GM21576 (cell line): ENCODE data around the gene CHRNG.
"Not testable (repeated sequence)": the region's sequence is repeated elsewhere in the genome, so short reads cannot be mapped to it uniquely, and the experiment has no call there.

Experiments
- ATAC-seq: cut with Tn5 transposase; IDR thresholded peaks from one replicate; pipeline ENCODE4 v1.9.1; 2021; ENCODE audit warnings: mild to moderate bottlenecking, moderate library complexity; ENCODE audit not compliant: unreplicated experiment

Gene CHRNG

GRCh38 chr2:232526372-232526941 lies 13.0 kb upstream of the CHRNG start:
- no peak for ATAC-seq

- ATAC-seq, result no peak
These were observed 11.5 kb upstream of the CHRNG start for GRCh38 chr2:232527905-232528470.

GRCh38 chr2:232528746-232529460 lies 10.6 kb upstream of the CHRNG start:
- no peak for ATAC-seq

GRCh38 chr2:232529806-232530547 lies 9.5 kb upstream of the CHRNG start:
- no peak for ATAC-seq

- ATAC-seq, result no peak
These were observed 8.7 kb upstream of the CHRNG start for GRCh38 chr2:232530626-232531260.

GRCh38 chr2:232532419-232532818 lies 7.1 kb upstream of the CHRNG start:
- ATAC-seq, result no peak

GRCh38 chr2:232532821-232533220 lies 6.7 kb upstream of the CHRNG start:
- ATAC-seq, result not testable (repeated sequence)

GRCh38 chr2:232533944-232534710 lies 5.4 kb upstream of the CHRNG start:
- ATAC-seq, result no peak

GRCh38 chr2:232534940-232535651 lies 4.4 kb upstream of the CHRNG start:
- ATAC-seq, result no peak

- no peak for ATAC-seq
These were observed 3.5 kb upstream of the CHRNG start for GRCh38 chr2:232535761-232536530.

- ATAC-seq, result no peak
These were observed 2.4 kb upstream of the CHRNG start for GRCh38 chr2:232537079-232537478.

GRCh38 chr2:232537499-232537898 lies 2.0 kb upstream of the CHRNG start:
- ATAC-seq, result no peak

- ATAC-seq, result no peak
These were observed 821 bp upstream of the CHRNG start for GRCh38 chr2:232538671-232539070.

GRCh38 chr2:232540441-232541041 lies 1.0 kb downstream of the CHRNG start:
- ATAC-seq, result no peak

- no peak for ATAC-seq
These were observed 1.9 kb downstream of the CHRNG start for GRCh38 chr2:232541195-232541960.

- ATAC-seq, result no peak
These were observed 2.6 kb downstream of the CHRNG start for GRCh38 chr2:232541961-232542714.
